GM10266 (cell line): ENCODE data around the gene CIT.

Experiments
- DNase-seq: peaks from one replicate; pipeline ENCODE4 v3.0.0; 2012; ENCODE audit errors: extremely low spot score
- CTCF ChIP-seq: IDR thresholded peaks from 2 replicates; pipeline ENCODE4 v1.5.1; 2012; ENCODE audit warnings: mild to moderate bottlenecking, low read depth; ENCODE audit not compliant: control insufficient read depth, insufficient read depth; ENCODE audit errors: missing control alignments

The CIT gene

GRCh38 chr12:119857041-119857591 is 20.0 kb downstream of the CIT start:
- no peak for DNase-seq

DNA sequence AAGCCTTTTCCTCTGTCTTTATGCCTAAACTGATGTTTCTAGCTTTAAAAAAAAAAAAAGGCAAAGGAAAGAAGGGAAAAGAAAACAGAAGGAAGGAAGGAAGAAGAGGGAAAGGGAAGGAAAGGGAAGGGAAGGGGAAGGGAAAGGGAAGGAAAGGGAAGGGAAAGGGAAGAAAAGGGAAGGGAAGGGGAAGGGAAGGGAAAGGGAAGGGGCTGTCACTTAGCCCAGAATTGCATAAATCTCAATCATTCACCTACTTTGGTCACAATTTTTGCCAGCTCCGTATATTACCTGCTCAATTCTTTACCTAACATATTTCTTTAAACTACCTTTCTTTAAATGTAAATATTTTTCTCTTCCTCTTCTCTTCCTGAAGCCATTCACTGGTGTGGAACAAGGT is 26.8 kb downstream of the CIT start:
- TF ChIP-seq CTCF: no peak
- no peak for DNase-seq

More at GRCh38 chr12:119857041-119857591, 20.0 kb downstream of the CIT start:
- no peak for TF ChIP-seq CTCF

DNA sequence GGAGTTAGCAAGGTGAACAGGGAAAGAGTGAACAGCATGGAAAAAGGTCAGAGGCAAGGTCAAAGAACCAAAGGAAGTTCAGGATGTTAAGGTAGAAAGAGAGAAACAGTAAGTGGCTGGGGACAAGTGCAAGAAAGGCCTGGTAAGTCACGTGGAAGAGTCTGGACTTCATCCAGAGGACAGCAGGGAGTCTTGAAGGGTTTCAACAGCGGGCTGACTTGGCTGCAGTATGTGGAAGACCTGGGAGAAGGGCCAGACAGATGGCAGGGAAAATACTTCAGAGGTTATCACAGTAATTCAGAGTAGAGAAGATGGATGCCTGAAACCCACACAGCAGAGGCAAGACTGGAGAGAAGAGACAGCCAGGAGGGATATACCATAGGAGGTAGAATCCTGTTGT is 34.0 kb downstream of the CIT start:
- DNase-seq: no peak
- TF ChIP-seq CTCF: no peak

DNA sequence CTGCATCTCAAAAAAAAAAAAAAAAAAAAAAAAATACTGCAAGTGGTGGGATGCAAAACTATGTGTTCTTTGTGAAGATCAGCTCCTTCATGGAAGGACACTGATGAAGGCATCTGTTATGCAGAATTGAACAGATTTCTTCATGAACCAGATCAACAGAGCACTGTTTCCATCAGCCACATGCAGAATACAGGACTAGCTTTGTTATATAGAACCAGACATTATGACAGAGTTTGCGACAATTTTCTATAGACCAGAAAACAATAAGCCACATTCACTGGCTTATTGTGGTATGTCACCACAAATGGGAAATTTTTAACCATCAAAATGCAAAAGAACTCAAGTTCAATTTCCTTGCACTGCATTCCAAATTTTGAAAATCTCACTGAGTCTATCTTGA is 34.7 kb downstream of the CIT start:
- TF ChIP-seq CTCF: no peak
- no peak for DNase-seq

GRCh38 chr12:119841433-119842210 is 35.5 kb downstream of the CIT start:
- DNase-seq: no peak

DNA sequence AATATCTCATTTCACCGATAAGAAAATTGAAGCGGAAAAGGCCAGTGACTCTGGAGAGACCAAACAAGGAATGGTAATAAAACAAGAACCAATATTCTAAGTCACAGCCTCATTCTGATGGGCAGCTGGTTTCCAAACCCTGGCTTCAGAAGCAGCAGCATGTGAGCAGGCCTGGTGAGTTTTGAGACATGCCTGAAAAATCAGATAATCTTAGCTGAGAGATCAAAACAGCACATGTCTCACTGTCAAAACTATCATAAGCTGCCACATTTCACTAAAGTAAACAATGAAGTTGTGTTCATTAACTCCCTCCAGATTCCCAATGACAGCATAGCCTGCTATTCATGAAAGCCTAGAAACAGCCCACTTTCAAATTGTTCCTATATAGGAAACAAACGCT is 36.5 kb downstream of the CIT start:
- no peak for DNase-seq

More at GRCh38 chr12:119841433-119842210, 35.5 kb downstream of the CIT start:
- TF ChIP-seq CTCF: no peak

More for the DNA sequence above, 36.5 kb downstream of the CIT start:
- no peak for TF ChIP-seq CTCF
